GM10248 (cell line): ENCODE data around the gene SLC39A7.
A peak's percentile ranks its signal among the peaks of the same experiment; 100 is the strongest.

Source experiments
- CTCF ChIA-PET: fragments of 300-600 bp; sonication (Branson Sonifier 250); formaldehyde crosslinking; extraction: SDS; loops from one replicate; lab custom pipeline; 2021; ENCODE audit warnings: antibody characterized with exemption; lab: Yijun Ruan, JAX
- POLR2A ChIA-PET: fragments of 350-650 bp; sonication (Branson Sonifier 250); formaldehyde crosslinking; extraction: SDS; loops from one replicate; lab custom pipeline; 2020; ENCODE audit warnings: antibody characterized with exemption; lab: Yijun Ruan, JAX
- DNase-seq: peaks from one replicate; pipeline ENCODE4 v3.0.0; 2012; ENCODE audit errors: extremely low spot score
- TF ChIP-seq, protein P1 (sequence below): IDR thresholded peaks from 2 replicates; pipeline ENCODE4 v1.5.1; 2012; ENCODE audit warnings: mild to moderate bottlenecking, low read depth; ENCODE audit errors: extremely low read depth, missing control alignments, control extremely low read depth

The SLC39A7 gene

GRCh38 chr6:33198853-33199436 lies 1.7 kb upstream of the SLC39A7 start:
- ChIA-PET CTCF (interaction anchor here (2.5 kb wide), 1 partner anchor 83 kb away, joined by 9 read pairs; no protein-coding TSS in a partner anchor), POLR2A (no interaction called here)
- TF ChIP-seq, protein P1, sequence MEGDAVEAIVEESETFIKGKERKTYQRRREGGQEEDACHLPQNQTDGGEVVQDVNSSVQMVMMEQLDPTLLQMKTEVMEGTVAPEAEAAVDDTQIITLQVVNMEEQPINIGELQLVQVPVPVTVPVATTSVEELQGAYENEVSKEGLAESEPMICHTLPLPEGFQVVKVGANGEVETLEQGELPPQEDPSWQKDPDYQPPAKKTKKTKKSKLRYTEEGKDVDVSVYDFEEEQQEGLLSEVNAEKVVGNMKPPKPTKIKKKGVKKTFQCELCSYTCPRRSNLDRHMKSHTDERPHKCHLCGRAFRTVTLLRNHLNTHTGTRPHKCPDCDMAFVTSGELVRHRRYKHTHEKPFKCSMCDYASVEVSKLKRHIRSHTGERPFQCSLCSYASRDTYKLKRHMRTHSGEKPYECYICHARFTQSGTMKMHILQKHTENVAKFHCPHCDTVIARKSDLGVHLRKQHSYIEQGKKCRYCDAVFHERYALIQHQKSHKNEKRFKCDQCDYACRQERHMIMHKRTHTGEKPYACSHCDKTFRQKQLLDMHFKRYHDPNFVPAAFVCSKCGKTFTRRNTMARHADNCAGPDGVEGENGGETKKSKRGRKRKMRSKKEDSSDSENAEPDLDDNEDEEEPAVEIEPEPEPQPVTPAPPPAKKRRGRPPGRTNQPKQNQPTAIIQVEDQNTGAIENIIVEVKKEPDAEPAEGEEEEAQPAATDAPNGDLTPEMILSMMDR = no peak
- DNase-seq = no peak

GRCh38 chr6:33199687-33200218 lies 914 bp upstream of the SLC39A7 start:
- TF ChIP-seq, protein P1 = no peak
- DNase-seq = peak; percentile 86
- POLR2A ChIA-PET = interaction anchor here (0.5 to 1.3 kb wide), 3 partner anchors 46 to 1431 kb away, joined by 4 to 14 read pairs (median 6); no protein-coding TSS in a partner anchor
- CTCF ChIA-PET = interaction anchor here (1.0 kb wide), 1 partner anchor 49 kb away, joined by 5 read pairs; no protein-coding TSS in a partner anchor

DNA sequence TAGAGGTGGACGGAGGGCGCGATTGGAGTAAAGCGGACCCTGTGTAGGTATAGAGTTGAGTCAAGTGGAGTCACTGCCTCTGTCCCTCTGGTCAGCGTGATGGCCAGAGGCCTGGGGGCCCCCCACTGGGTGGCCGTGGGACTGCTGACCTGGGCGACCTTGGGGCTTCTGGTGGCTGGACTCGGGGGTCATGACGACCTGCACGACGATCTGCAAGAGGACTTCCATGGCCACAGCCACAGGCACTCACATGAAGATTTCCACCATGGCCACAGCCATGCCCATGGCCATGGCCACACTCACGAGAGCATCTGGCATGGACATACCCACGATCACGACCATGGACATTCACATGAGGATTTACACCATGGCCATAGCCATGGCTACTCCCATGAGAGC lies 479 bp downstream of the SLC39A7 start:
- POLR2A ChIA-PET = no interaction called here
- CTCF ChIA-PET = no interaction called here
- DNase-seq = no peak
- TF ChIP-seq, protein P1 = no peak

DNA sequence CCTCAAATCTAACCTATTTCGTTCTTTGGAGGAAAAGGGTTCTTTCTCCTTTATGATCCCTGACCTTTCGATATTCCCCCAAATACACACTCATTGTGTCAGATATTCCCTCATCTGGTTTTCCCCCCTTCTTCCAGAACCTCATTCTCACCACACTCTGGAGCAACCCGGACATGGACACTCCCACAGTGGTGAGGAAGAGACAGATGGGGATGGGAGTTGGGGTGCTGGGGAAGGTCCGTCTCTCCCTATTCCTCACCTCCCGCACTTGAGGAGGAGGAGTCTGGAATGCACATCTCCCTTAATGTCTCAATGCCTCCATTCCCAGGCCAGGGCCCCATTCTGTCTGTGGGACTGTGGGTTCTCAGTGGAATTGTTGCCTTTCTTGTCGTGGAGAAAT lies 1.3 kb downstream of the SLC39A7 start:
- TF ChIP-seq, protein P1 = no peak
- CTCF ChIA-PET = no interaction called here

GRCh38 chr6:33202799-33203198 lies 2.1 kb downstream of the SLC39A7 start:
- CTCF ChIA-PET = interaction anchor here (1.4 kb wide), 1 partner anchor 31 kb away, joined by 3 read pairs; no protein-coding TSS in a partner anchor
- TF ChIP-seq, protein P1 = no peak
- POLR2A ChIA-PET = no interaction called here
- DNase-seq = no peak

More for the DNA sequence above, 1.3 kb downstream of the SLC39A7 start:
- no peak for DNase-seq
- POLR2A ChIA-PET = no interaction called here

DNA sequence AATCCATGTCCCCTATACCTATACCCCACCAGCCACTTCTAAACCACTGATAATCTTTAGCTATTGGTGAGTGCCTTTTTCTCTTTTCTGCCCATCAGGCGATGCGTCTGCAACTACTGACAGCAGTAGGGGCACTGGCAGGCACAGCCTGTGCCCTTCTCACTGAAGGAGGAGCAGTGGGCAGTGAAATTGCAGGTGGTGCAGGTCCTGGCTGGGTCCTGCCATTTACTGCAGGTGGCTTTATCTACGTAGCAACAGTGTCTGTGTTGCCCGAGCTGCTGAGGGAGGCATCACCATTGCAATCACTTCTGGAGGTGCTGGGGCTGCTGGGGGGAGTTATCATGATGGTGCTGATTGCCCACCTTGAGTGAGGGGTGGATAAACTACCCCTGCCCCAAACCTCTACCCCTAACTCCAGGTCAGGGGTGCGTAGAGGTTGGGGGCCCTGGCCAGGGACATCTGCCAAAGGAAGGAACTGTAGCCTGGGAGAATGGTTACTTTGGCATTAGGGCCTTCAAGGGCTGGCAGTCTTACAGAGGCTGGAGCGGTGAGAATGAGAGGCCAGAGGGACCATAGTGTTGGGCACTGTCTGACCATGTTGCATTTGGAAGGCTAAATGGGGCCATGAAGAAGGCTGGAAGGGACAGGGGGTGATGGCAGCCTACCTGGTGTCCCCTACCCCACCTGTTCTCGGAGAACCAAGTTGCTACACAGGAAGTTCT lies 2.9 kb downstream of the SLC39A7 start:
- POLR2A ChIA-PET = no interaction called here

More for the DNA sequence above, 2.9 kb downstream of the SLC39A7 start:
- DNase-seq = no peak
- CTCF ChIA-PET = interaction anchor here (1.4 to 2.5 kb wide), 2 partner anchors 31 to 45 kb away, joined by 3 to 16 read pairs; no protein-coding TSS in a partner anchor
- TF ChIP-seq, protein P1 = no peak
